HG02588 (cell line): ENCODE measurements around the gene C19orf12.
A peak's percentile ranks its signal among the peaks of the same experiment; 100 is the strongest.

Experiments used
- ATAC-seq: cut with Tn5 transposase; IDR thresholded peaks from one replicate; pipeline ENCODE4 v1.9.1; 2021; ENCODE audit warnings: mild to moderate bottlenecking, moderate library complexity; ENCODE audit not compliant: unreplicated experiment

The C19orf12 gene

DNA sequence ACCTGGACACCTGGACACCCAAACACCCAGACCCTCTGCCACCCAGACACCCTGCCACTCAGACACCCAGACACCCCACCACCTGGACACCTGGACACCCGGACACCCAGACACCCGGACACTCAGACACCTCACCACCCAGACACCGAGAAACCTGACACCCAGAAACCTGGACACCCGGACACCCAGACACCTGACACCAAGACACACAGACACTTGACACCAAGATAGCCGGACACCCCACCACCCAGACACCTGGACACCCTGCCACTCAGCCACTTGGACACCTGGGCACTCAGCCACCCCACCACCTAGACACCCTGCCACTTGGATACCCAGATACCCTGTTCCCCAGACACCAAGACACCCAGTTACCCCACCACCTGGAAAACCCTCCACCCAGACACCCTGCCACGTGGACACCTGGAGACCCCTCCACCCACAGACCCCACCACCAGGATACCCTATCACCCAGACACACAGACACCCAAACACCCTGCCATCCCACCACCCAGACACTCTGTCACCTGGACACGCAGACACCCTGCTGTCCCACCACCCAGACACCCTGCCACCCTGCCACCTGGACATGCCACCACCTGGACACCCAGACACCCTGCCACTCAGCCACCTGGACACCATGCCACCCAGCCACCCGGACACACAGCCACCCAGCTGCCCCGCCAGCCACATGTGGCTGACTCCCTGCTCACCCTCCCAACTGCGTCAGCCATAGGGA is 17.4 kb downstream of the C19orf12 start:
- no peak for ATAC-seq

DNA sequence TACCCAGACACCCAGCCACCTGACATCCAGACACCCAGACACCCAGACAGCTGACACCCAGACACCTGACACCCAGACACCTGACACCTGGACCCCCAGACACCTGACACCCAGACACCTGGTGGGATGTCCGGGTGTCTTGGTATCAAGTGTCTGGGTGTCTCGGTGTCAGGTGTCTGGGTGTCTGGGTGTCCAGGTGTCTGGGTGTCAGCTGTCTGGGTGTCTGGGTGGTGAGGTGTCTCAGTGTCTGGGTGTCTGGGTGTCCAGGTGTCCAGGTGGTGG is 18.6 kb downstream of the C19orf12 start:
- no peak for ATAC-seq

DNA sequence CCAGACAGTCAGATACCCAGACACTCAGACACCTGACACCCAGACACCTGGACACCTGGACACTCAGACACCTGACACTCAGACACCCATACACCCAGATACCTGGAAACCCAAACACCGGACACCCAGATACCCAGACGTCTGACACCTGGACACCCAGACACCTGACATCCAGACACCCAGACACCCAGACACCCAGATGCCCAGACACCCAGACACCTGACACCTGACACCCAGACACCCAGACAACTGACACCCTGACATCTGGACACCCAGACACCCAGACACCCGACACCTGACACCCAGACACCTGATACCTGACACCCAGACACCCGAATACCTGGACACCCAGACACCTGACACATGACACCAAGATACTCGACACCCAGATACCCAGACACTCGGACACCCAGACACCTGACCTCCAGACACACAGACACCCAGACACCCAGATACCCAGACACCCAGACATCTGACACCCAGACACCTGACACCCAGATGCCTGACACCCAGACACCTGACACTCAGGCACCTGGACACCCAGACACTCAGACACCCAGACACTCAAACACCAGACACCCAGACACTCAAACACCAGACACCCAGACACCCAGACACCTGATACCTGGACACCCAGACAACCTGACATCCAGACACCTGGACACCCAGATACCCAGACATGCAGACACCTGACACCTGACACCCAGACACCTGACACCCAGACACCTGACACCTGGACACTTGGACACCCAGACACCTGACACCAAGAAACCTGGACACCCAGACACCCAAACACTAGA is 19.1 kb downstream of the C19orf12 start:
- no peak for ATAC-seq

DNA sequence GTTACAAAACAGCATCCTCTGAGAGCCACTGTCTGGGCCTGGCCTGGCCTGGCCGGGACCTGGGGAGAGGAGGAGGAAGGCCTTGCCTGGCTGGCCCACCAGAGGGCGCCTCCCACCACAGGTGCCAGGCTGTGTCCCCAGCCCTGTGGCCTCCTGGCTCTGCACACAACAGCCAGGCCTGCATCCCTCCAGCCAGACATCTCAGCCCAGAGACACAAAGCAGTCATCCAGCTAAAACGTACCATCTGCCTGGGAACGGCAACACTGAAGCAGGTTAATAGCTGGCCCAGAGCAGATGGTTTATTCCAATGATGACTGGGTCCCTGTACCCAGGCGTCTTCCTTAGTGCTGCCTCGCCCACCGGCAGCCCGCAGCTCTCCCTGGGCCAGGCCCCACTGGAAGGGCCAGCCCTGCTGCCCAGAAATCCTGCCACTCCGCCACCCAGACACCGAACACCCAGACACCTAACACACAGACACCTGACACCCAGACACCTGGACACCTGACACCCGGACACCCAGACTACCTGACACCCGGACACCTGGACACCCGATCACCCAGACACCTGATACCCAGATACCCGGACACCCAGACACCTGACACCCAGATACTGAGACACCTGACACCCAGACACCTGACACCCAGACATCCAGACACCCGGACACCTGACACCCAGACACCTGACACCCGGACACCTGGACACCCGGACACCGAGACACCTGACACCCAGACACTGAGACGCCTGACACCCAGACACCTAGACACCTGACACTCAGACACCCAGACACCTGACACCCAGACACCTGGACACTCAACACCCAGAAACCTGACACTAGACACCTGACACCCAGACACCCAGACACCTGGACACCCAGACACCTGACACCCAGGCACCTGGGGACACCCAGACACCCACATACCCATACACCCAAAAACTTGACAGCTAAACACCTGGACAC is 20.1 kb downstream of the C19orf12 start:
- peak; percentile 90 for ATAC-seq

DNA sequence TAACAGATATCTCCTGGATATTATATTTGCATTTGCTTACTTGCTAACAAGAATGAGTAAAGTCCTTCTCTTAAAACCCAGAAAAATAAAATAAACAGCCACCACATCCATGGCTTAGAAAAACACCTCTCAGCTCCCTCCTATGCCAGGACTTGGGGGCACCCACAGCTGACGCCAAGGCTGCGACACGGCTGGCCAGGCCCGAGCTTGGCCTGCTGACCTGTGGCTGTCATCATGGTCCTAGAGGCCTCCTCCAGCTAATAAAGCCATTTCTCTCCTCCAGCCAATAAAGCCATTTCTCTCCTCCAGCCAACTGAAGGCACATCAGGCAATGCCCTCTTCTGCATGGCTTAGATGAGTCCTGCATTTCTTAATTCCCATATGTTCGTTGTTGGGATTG is 20.9 kb downstream of the C19orf12 start:
- ATAC-seq, result no peak

DNA sequence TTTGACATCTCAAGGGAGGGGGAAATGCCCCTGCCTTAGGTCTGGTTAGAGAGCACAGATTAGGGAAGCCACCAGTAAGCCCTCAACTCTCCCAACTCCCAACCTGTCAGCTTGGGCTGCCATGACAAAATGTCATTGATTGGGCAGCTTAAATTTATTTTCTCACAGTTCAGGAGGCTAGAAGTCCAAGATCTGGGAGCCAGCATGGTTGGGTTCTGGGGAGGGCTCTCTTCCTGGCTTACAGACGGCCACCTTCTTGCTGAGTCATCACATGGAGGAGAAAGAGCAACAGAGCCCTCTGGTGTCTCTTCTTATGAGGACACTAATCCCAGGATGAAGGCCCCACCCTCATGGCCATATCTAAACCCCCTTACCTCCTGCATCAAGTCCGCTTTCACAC is 24.2 kb downstream of the C19orf12 start:
- no peak for ATAC-seq

DNA sequence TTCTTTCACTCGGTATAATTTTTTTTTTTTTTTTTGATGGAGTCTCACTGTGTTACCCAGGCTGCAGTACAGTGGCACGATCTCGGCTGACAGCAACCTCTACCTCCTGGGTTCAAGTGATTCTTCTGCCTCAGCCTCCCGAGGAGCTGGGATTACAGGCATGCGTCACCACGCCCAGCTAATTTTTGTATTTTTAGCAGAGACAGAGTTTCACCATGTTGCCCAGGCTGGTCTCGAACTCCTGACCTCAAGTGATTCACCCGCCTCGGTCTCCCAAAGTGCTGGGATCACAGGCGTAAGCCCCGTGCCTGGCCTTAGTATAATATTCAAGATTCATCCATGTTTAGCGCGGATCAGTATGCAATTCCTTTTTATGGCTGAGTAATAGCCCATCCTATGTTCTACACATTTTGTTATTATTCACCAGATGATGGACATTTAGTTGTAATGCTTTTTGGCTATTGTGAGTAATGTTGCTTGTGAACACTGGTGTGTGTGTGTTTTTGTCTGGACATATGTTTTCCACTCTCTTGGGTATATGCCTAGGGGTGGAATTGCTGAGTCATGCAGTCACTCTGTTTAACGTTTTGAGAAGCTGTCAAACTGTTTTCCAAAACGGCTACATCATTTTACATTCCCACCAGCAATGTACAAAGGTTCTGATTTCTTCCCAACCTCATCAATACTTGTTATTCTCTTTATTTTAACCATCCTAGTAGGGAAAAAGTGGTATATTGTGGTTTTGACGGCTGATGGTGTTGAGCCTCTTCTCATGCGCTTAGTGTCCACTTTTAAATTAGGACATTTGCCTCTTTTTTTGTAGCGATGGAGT is 26.9 kb downstream of the C19orf12 start:
- no peak for ATAC-seq

DNA sequence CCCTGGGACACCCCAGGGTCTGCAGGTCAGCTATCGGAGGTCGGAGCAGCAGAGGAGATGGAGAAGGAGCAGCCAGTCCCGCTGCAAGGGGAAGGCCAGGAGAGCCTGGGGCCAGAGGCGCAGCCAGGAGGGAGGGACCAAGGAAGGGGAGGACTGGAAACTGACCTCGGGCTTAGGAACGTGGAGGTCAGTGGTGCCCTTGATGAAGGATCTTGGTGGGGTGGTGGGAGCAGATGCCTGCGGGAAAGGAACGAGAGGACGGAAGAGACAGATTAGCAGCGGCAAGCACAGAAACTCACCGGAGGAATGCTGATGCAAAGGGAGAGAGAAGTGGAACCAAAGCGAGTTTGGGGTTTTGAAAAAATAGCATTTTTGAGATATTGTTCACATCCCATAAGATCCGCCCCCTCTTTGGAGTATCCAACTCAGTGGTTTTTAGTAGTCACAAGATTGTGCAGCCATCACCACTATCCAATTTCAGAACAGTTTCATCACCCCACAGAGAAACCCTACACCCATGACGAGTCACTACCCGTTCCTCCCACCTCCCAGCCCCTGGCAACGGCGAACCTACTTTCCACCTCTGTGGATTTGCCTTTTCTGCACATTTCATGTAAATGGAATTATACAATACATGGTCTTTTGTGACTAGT is 27.7 kb downstream of the C19orf12 start:
- ATAC-seq, result no peak

DNA sequence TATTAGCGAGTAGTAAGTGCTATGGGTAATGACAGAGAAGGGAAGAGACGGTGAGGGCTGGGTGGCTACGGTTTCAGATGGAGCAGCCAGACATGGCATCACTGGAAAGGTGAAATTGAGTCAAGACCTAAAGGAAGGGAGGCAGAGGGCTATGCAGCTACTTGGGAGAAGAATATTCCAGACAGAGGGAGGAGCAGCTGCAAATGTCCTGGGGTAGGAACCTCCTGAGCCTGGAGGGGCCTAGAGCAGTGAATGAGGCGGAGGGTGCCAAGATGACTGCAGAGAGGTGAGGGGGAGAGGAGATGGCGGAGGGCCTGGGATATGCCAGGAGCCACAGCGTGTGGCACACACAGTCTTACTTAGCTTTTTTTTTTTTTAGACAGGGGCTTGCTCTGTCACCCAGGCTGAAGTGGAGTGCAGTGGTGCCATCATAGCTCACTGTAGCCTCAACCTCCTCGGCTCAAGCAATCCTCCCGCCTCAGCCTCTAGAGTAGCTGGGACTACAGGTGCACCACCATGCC is 28.7 kb downstream of the C19orf12 start:
- ATAC-seq, result no peak

DNA sequence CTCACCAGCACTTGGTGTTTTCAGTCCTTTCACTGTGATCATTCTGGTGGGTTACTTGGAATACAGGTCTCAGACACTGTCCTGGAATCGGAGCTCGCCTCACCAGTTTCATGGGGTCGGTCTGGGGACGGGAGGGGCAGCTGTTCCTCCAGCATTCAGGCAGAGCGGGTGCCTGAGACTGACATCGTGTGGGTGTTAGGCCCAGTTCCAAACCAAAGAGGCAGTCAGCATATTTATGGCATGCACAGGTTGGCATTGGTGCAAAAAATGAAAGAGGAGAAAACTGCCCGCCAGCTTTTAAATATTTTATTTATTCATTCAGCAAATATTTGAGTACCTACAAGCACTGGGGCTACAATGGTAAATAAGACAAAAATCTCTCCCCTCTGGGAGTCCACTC is 29.7 kb downstream of the C19orf12 start:
- ATAC-seq, result no peak

DNA sequence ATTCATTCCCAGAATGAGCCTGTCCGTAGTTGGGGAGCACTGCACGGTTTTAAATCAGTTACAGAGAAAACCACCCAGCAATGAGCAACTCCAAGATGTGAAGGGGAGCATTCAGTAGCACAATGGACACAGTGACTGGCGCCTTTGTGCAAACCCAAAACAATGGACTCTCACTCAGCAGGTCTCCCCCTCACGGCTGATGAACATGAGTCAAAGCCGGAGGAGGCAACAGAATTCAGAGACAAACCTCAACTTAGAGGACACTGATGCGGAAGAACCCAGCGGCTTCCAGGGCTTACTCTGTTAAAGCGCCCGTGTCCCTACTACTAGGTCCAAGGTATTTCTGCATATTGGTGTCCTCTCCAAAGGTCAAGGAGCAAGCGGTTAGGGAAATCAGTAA is 32.1 kb downstream of the C19orf12 start:
- no peak for ATAC-seq

DNA sequence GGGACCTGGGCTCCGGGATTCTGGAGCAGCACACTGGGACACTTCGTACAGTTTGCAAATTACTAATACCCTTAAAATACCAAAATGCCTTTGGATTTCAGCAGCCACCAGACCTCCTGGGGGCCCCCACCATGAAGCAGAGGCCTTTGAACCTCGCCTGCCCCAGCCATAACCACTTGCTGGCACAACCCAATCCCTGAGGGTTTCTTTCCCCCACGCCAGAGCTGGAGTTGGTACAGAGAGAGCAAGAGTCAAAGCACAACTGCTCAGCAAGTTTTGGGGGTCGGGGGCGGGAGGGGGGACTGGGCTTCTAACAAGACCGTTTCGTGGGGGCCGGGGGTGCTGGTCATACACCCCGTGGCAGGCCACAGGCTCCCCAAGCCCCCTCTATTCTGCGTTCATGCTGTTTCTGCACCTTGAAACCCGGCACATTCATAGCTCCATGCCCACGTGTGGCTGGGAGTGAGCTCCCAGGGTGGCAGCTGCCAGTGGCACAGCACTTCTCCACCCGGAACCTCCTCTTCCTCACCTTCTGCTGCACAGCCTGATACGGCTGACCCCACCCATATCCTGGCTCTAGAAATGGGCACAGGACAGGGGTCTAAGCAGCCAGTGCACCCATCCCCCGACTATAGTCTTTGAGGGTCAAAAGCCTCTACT is 32.7 kb downstream of the C19orf12 start:
- no peak for ATAC-seq

DNA sequence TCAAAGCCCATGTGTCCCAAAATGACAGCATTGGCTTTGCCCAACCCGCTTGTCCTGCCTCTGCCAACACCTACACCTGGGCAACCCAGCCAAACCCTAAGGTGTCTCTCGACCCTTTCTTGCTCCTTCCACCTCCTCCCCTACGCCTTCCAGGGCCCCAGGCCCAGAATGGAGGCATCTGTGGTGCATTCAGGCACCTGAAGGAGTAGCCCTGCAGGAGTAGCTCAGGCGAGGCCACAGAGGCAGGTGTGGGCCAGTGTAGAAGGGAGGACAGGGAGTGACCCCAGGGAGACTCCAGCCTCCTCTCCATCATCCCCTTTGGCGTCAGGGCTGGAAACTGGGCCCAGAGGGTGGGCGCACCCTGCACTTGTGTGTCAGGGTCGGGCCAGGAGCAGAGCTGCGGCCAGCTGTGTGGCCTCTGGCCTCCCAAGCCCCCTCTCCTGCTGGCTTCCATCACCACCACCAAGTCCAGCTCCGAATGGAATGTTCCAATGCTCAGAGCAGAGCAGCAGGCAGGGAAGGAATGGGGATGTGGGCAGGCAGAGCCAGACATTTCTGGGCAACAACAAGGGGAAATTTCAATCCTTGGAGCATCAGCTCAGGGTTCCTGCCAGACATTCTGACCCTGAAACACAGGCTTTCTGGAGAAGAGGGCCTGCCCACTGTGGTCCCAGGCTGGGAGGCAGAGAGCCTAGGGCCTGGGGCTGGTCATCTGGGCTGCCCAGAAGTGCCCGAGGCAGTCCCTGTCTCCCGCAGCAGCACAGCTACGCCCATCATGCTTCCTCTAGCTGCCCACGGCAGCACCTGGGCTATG is 33.4 kb downstream of the C19orf12 start:
- no peak for ATAC-seq

DNA sequence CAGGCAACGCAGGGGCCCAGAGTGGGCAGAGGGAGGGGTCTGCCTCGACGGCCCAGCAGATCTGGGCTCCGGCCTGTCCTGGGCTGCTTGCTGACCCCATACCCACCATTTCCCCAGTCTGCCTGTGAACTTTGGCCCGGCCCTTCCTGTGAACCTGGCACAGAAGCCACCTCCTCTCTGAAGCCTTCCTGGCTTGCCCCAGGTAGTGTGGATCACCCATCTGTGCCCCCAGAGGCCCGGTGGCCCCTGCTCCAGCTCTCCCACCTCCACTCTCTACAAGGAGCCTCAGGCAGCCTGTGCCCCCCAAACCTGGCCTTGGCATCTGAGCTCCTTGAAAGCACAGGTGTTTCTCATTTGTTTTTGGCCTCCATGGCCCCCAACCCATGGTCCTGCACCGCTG is 34.1 kb downstream of the C19orf12 start:
- ATAC-seq, result no peak

DNA sequence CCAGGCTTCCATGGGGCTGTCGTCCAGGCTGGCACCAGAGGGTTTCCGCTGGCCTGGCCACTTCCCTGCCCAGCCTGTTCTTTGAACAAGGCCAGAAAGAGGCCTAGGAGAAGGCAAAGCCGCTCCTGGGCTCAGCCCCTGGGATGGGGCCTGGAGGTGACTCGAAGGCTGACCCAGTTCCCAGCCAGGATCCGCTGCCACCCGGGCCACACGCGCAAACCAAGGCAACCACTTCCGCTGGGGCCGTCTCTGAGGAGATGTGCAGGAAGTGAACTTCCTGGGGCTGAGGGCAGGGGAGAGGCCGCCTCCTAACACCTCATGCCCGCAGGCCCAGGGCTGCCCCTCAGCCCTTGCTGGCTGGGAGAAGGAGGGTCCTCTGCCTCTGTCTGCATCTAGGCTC is 34.6 kb downstream of the C19orf12 start:
- peak; percentile 56 for ATAC-seq

DNA sequence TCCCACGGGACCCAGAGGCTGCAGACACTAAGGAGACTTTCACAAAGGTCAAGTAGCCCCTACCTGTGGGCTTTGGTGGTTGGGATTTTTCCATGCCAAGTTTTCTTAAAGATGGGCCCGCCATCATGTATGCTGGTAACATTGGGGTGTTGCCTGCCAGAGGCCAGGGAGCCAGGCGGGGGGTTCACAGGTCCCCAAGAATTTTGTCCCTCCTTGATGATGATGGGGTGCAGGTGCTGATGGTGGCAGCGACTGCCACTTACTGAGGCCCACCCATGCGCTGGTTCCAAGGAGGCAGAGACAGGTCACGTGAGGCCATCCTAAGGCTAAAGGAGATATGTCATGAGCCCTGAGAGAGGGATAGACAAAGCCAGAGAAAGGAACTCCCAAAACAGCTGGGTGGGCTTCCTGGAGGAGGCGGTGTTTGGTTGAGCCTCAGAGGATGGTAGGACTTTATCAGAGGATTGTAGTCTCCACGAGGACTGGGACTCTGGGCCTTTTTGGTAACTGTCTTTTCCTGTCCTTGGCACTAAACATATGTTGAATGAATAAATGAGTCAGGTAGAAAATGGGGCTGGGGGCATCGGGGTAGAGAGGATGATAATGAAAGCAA is 35.4 kb downstream of the C19orf12 start:
- ATAC-seq, result no peak

DNA sequence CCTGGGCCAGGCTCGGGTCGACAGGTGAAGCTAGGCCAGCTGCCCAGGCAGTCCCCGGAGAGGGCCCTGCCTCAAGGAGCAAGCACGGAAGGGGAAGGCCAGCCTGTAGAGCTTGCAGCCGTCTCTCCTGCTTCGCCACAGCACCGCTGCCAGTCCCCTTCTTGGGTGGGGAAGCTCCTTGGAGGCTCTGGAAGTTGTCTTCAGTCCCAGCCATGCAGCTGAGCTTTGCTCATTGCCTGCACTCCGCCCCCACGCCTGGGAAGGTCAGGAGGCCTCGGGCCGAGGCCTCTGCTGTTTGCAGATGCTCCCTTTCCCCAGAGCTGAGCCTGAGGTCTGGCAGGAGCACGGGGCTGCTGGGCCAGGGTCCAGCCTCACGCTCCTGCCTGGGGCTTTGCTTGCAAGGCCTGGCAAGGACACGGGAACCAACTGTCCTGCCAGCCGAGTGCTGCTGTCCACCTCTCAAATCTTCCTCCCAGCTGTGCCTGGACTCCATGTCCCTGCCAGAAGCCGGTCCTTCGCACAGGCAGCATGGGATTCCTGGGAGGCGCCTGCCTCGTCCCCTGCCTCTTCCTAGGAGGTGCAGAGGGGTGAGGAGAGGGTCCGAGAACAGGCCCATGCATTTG is 36.5 kb downstream of the C19orf12 start:
- ATAC-seq, result no peak
